Panc1 (cell line): ENCODE measurements around the gene YRDC. TPM values are rescaled to one million over a fixed set of nuclear protein-coding genes. Genes with fewer than 3 reads are reported as not detected.

Experiments
- ATAC-seq: fragments of 200-7000 bp; cut with Tn5 transposase; 2 replicates; pipeline ENCODE4 v1.9.1; 2020; ENCODE audit warnings: mild to moderate bottlenecking, moderate library complexity
- BruUV-seq: library from RNA; stranded (reverse); fragments of 400-500 nt; replicated peaks from 2 replicates; lab custom pipeline; 2021; lab: Mats Ljungman, UMichigan
- CTCF ChIA-PET: fragments of 300-600 bp; sonication (Branson Sonifier 250); formaldehyde crosslinking; loops from one replicate; lab custom pipeline; 2022; ENCODE audit warnings: antibody characterized with exemption; lab: Charles Lee
- POLR2A ChIA-PET: fragments of 300-600 bp; sonication (Branson Sonifier 250); formaldehyde crosslinking; loops from one replicate; lab custom pipeline; 2022; ENCODE audit warnings: antibody characterized with exemption; lab: Charles Lee
- DNase-seq: peaks from one replicate; pipeline ENCODE4 v3.0.0-alpha.2; 2010; ENCODE audit warnings: low read depth, low spot score
- H3K27ac ChIP-seq: 2 replicates; pipeline ENCODE4 v1.5.1; 2011; ENCODE audit warnings: mild to moderate bottlenecking, low read length, inconsistent platforms
- H3K27me3 ChIP-seq: fragments of 200-500 bp; sonication (Bioruptor generic); 2 replicates; pipeline ENCODE4 v1.6.0; 2014; ENCODE audit warnings: low read length, inconsistent platforms; ENCODE audit not compliant: control insufficient read depth, insufficient read depth
- H3K36me3 ChIP-seq: fragments of 200-500 bp; sonication (Bioruptor generic); 2 replicates; pipeline ENCODE4 v1.5.1; 2014; ENCODE audit warnings: inconsistent platforms, mild to moderate bottlenecking, low read length, moderate library complexity; ENCODE audit not compliant: control insufficient read depth, insufficient read depth
- H3K4me1 ChIP-seq: 2 replicates; pipeline ENCODE4 v1.5.1; 2011; ENCODE audit warnings: inconsistent platforms, mild to moderate bottlenecking, low read length, moderate library complexity; ENCODE audit not compliant: control insufficient read depth, insufficient read depth
- H3K4me3 ChIP-seq, 2 experiments: 2 replicates each; pipeline ENCODE4 v1.5.1; 2011 to 2012; ENCODE audit warnings: low read depth in 2 of 2, low read length in 2 of 2, mild to moderate bottlenecking in 2 of 2, inconsistent platforms in 1 of 2, moderate library complexity in 1 of 2
- H3K9me3 ChIP-seq: fragments of 200-500 bp; sonication (Bioruptor generic); 2 replicates; pipeline ENCODE4 v1.5.1; 2014; ENCODE audit warnings: low read depth, mild to moderate bottlenecking, inconsistent platforms, low read length, moderate library complexity; ENCODE audit not compliant: control insufficient read depth, insufficient read depth
- CTCF ChIP-seq: fragments of 450-650 bp; IDR thresholded peaks from 2 replicates; pipeline ENCODE4 v1.5.1; 2017; ENCODE audit warnings: mild to moderate bottlenecking
- POLR2AphosphoS5 ChIP-seq: IDR thresholded peaks from 2 replicates; pipeline ENCODE4 v1.6.1; 2012; ENCODE audit warnings: mild to moderate bottlenecking, low read depth, low read length, moderate library complexity
- REST ChIP-seq, 2 experiments: IDR thresholded peaks; 2 replicates each; pipeline ENCODE4 v1.6.1; 2011 to 2012; ENCODE audit warnings: low read depth in 2 of 2, control low read depth in 1 of 2, low read length in 1 of 2, mild to moderate bottlenecking in 1 of 2, moderate library complexity in 1 of 2; ENCODE audit not compliant: insufficient read depth in 1 of 2
- SIN3A ChIP-seq: IDR thresholded peaks from 2 replicates; pipeline ENCODE4 v1.6.1; 2012; ENCODE audit warnings: low read depth, mild to moderate bottlenecking, low read length, moderate library complexity, borderline replicate concordance; ENCODE audit not compliant: insufficient read depth
- TCF7L2 ChIP-seq: IDR thresholded peaks from 2 replicates; pipeline ENCODE4 v1.6.1; 2011; ENCODE audit warnings: mild to moderate bottlenecking, low read depth, low read length, inconsistent platforms
- in situ Hi-C: cut with HindIII; loops from 2 replicates; pipeline ENCODE4 v1.10.0; 2016; ENCODE audit warnings: low sequenced_read_pairs, low pct_unique_long_range_greater_than_20kb
- intact Hi-C: fragments of 100-400 bp; cut with micrococcal nuclease; formaldehyde crosslinking; loops from one replicate; pipeline ENCODE4 v1.10.0; 2022; ENCODE audit not compliant: unreplicated experiment
- total RNA-seq: library from RNA; stranded (reverse); gene quantifications from one replicate; pipeline ENCODE4 v1.2.1, GENCODE V29; 2021; ENCODE audit not compliant: unreplicated experiment

YRDC gene
- total RNA-seq, 1 experiment from 2014 or later: 24.0 TPM

- CTCF ChIA-PET: no interaction called here
- H3K4me3 ChIP-seq: no peak overlapping the region
- intact Hi-C loops (no loop called here), in situ Hi-C loops (no loop called here)
- H3K9me3 ChIP-seq: no peaks in the 10 kb centered on the region
- no TSS peak for BruUV-seq
- TF ChIP-seq SIN3A (no peak), CTCF (no peak), REST (IDR thresholded peaks at IDR 0.05; ENCODE audit: insufficient read depth in 1 of 2, low read depth in 2 of 2, low read length in 1 of 2) (no peak), POLR2AphosphoS5 (no peak), TCF7L2 (no peak)
- no peak for DNase-seq
- H3K36me3 ChIP-seq: no peaks in the 10 kb centered on the region
- ATAC-seq: no peak
- no peak overlapping the region for H3K27ac ChIP-seq
- POLR2A ChIA-PET: no interaction called here
- peaks cover 10% of the 10 kb centered on the region; the same call in 1 of the 2 replicates for H3K4me1 ChIP-seq
- peaks cover 31% of the 10 kb centered on the region for H3K27me3 ChIP-seq
Measured at GRCh38 chr1:37762516-37762915, 45.5 kb downstream of the YRDC start.

- CTCF ChIA-PET: no interaction called here
- TF ChIP-seq CTCF (no peak), REST (IDR thresholded peaks at IDR 0.05; ENCODE audit: insufficient read depth in 1 of 2, low read depth in 2 of 2, low read length in 1 of 2) (peak in 1 of 2 experiments; percentile 40; a peak in 1 of 4 replicates), TCF7L2 (no peak)
- in situ Hi-C loops: no loop called here
- DNase-seq (no peak), ATAC-seq (no peak)
- Histone ChIP-seq H3K36me3 (no peaks in the 10 kb centered on the region), H3K27ac (no peak overlapping the region), H3K4me3 (no peak overlapping the region), H3K4me1 (peaks cover 7% of the 10 kb centered on the region; the same call in 1 of the 2 replicates), H3K9me3 (no peaks in the 10 kb centered on the region), H3K27me3 (peaks cover 25% of the 10 kb centered on the region)
- POLR2A ChIA-PET: no interaction called here
- BruUV-seq: no TSS peak
- intact Hi-C loops: no loop called here
Measured at GRCh38 chr1:37761416-37762095, 46.5 kb downstream of the YRDC start.
